NCI-H146 (cell line): ENCODE measurements around the gene TNFRSF25.
"Not testable (repeated sequence)": the region's sequence is repeated elsewhere in the genome, so short reads cannot be mapped to it uniquely, and the experiment has no call there.

Experiments used
- DNase-seq: peaks from one replicate; lab custom pipeline; 2025; lab: John Stamatoyannopoulos, UW

The TNFRSF25 gene

DNA sequence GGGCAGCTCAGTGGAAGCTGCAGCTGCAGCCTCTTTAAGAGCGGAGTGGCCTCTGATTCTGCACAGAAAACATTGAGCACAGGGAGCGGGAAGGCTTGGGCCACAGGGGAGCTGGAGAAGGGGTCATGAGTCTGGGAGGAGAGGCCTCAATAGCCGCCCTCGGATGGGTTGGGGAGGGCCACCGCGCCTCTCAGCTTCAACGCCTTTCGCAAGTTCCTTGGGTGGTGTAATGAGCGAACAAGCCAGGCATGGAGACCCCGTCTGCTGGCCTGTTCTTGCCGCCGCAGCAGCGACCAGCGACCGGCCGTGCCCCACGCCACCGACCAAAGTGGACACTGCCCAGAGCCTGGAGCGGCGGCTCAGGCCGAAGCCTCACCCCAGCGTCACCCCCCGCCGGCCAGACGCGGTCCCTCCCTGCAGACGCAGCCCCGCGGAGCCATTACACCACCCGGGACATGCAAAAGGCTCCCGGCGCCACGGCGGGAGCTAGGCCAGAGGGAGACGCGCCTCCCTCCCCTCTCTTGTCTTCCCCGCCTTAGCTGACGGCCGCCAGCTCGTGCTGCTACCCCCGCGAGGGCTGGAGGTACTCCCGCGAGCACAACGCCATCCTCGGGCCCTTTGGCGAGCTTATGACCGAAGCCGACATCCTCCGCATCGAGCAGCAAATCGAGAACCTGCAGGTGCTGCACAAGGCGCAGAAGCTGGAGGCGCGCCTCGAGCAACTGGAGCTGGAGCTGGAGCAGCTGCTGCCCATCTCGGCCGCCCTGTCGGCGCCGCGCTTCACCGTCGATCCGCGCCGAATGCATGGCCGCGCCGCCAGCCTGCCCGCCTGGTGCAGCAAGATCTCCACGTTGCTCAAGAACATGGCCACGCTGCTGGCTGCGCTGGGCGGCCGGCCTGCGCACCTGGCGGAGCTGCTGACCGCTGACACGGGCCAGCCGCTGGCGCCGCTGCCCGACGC, 11.8 kb downstream of the TNFRSF25 start:
- not testable (repeated sequence) for DNase-seq

- DNase-seq: no peak
Observed at GRCh38 chr1:6450943-6451373, 15.0 kb downstream of the TNFRSF25 start.

DNA sequence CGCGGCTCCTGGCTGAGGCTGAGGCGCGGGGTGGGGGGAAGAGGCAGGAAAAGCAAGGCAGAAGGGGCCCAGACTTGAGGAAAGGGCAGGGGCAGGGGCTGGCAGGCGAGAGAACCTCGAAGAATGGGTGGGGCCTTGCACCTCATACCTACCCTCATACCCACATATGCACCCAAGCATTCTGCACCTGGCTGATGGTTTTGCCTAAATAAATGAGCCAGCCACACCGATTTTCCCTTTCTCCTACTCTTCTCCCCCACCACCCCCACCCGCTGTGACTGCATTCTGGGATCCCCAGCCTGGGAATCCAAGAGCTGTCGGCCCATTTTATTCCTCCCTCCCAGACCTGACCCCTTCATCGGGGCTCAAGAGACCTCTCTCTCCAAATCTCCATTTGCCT, 15.5 kb downstream of the TNFRSF25 start:
- not testable (repeated sequence) for DNase-seq

DNA sequence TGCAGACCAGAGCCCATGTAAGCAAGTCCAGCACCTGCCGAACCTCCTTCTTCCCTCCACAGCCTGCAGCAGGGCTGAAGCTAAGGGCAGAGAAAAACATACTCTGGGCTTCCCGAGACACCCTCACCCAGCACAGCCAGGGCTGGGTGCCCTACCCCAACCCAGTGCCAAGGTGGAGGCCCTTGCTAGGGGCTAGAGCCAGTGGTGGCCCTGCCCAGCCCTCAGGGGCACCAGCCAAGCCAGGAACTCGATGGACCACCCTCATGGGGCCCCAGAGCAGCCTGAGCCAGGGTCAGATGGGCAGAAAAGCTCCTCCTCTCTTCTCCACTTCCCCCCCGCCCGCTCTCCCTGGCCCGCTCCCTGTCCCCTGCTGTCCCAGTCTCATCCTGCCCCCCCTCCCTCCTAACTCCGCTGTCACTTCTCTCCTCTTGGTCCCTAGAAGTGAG, 15.9 kb downstream of the TNFRSF25 start:
- DNase-seq: no peak

- peak; percentile 43 for DNase-seq
Observed at GRCh38 chr1:6448749-6449631, 17.0 kb downstream of the TNFRSF25 start.

GRCh38 chr1:6447818-6448748, 17.9 kb downstream of the TNFRSF25 start:
- peak; percentile 86 for DNase-seq

DNA sequence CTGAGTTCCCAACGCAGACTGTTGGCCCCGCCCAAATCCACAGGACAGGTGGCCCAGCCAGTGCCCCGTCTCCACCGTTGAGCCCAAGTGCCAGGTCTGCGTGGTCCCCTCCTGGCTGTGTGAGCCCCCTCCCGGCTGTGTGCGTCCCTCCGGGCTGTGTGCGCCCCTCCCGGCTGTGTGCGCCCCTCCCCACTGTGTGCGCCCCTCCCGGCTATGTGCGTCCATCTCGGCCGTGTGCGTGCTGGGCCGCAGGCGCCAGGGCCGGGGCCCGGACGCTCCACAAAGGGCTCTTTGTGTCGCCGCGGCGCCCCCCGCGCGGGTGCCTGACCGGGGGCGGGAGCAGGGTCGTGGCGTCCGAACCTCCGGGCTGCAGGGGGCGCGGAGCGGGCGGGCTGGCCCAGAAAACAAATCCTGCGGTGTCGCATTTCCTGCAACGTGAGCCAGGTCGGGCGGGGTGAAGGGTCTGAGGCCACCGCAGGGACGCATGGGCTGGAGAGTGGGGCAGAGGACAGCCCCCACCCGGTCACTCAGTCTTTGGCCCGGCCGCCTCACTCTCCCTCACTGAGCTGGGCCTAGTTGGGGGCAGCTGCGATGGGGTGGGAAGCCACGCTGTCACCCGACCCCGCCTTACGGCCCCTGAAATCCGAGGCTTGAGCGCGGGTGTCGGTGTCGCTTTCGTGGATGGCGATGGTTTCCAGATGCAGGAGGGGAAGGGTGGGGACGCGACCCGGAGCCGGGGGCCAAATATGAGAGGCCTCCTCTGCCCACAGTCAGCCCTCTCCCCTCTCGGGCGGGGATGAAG, 18.8 kb downstream of the TNFRSF25 start:
- peak; percentile 70 for DNase-seq

DNA sequence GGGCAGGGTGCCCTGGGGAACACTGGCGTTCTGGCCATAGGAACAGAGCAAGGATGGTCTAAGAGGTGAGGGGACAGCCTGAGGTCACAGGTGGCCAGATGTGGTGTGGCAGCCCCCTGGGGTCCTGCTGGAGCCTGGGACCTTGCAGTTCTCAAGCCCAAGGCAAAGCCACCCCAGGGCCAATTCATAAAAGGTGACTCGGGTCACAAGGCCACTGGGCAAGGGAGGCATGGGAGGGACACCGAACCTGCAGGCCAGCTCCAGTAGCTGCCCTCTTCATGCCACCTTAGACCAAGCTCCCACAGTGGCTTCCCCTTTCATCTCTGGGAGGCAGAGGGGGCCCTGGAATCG, 19.3 kb downstream of the TNFRSF25 start:
- no peak for DNase-seq

- DNase-seq: not testable (repeated sequence)
Observed at GRCh38 chr1:6445929-6446328, 20.0 kb downstream of the TNFRSF25 start.

DNA sequence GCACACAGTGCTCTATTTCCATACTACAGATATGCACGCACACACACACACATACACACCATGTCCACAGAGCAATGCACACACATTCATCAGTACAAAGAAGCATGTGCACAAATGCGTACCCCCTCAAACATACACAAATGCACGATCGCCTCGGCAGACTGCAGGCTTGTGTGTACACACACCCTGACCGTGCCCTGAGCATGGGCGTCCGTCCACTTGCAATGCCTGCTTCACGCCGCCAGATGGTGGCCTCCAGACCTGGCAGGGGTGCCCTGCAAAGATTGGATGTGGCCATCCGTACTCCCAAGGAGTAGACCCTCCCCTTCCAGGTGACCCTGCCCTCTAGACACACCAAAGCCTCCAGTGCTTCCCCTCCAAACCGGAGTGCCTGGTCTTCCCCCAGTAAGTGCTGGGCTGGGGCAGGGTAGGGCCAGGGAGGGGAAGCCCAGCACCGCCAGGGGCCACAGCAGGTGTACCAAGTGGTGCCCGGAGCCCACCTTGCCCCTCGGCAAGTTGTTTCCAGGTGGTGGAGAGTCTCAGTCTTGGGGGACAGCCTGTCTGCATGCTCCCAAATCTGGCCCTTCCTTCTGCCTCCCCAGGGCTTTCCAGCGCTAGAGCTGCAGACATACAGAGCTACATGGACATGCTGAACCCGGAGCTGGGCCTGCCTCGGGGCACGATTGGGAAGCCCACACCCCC, 20.8 kb downstream of the TNFRSF25 start:
- no peak for DNase-seq

- DNase-seq: no peak
Observed at GRCh38 chr1:6444377-6444776, 21.6 kb downstream of the TNFRSF25 start.

- peak; percentile 19 for DNase-seq
Observed at GRCh38 chr1:6443339-6444115, 22.4 kb downstream of the TNFRSF25 start.

GRCh38 chr1:6441586-6441985, 24.4 kb downstream of the TNFRSF25 start:
- DNase-seq: no peak

GRCh38 chr1:6440198-6441126, 25.5 kb downstream of the TNFRSF25 start:
- DNase-seq: peak; percentile 54

GRCh38 chr1:6438047-6438525, 27.9 kb downstream of the TNFRSF25 start:
- peak; percentile 54 for DNase-seq

DNA sequence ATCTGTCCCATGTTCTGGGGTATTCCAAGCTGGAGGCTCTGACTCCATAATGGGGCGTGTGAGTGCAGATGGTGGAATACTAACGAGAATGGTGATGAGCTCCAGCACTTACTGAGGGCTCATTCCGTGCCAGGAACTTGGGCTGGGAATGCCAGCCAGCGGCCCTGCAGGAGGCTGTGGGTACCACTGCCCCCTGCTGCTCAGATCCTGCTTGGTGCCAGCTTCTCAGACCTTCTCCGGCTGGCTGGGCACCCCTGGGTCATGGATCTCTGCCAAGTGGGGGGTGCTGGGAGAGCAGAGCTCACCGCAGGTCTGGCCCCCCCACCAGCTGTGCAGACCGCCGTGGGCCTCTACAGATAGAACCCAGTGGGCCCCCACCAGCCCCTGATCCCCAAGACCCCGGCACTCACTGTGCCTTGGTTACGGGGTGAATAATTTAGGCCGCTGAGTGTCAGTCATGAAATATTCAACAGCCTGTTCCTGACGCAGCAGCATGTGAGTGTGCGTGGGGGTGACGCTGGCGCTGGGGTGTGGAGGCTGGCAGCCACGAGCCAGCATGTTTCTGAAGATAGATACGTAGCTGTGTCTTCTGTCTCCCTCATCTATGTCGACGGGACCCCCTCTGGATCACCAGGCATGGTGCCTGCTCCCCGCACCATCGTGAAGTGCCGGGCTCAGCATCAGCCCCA, 28.8 kb downstream of the TNFRSF25 start:
- not testable (repeated sequence) for DNase-seq

DNA sequence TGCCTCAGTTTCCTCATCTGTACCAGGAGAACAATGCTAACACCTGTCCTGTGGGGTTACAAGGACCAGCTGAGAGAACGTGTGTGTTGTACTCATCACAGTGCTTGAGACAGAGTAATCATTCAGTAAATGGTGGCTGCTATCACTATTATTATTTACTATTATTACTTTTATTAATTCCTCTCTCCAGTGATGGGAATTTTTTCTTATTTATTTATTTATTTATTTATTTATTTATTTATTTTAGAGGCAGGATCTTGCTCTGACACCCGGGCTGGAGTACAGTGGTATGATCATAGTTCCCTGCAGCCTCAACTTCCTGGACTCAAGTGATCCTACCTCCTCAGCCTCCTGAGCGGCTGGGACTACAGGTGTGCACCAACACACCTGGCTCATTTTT, 29.7 kb downstream of the TNFRSF25 start:
- DNase-seq: not testable (repeated sequence)
